HG03457 (cell line): Measurements from ENCODE around the gene RSBN1.
"Not testable (repeated sequence)": the region's sequence is repeated elsewhere in the genome, so short reads cannot be mapped to it uniquely, and the experiment has no call there.

Experiments used
- ATAC-seq: cut with Tn5 transposase; IDR thresholded peaks from one replicate; pipeline ENCODE4 v1.9.1; 2021; ENCODE audit warnings: moderate number of reproducible peaks; ENCODE audit not compliant: unreplicated experiment

RSBN1 gene

GRCh38 chr1:113811888-113812660 is at the start of gene RSBN1:
Gene RSBN1 (minus strand): TSS chr1:113812476. CDS start chr1:113812412, 64 bp downstream.
- ATAC-seq: peak; percentile 89

DNA sequence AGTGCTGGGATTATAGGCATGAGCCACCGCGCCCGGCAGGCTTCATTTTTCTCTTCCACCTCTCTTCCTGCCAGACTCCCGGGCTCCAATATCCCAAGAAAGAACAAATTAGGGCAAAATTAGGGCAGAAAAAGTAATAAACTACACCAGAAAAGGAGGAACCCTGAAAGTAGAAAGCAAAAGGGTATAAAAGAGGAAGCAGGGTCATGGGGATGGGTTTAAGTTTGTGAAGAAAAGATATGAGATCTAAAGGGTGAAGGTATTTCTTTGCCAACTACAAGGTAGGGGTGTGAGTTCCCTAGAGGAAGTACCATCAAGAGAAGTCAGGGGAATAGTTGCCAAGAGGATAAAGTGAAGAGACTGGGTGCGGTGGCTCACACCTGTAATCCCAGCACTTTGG is 49.4 kb upstream of the RSBN1 start:
- no peak for ATAC-seq

- ATAC-seq: no peak
Measured at GRCh38 chr1:113860891-113861290, 48.6 kb upstream of the RSBN1 start.

GRCh38 chr1:113859478-113860175 is 47.4 kb upstream of the RSBN1 start:
- peak; percentile 80 for ATAC-seq

GRCh38 chr1:113858982-113859381 is 46.7 kb upstream of the RSBN1 start:
- ATAC-seq: no peak

DNA sequence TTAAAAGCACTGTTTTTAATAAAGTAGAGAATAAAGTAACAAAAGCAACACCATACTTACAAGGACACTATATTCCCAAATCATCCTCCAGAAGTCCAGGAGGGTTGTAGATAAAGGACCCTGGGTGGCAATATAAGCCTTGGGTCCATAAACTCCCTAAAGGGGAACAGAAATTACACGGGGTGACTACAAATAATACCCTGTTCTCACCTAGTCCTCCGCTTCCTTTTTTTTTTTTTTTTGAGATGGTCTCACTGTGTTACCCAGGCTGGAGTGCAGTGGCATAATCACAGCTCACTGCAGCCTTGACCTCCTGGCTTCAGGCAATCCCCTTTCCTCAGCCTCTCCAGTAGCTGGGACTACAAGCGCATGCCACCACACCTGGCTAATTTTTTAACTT is 46.1 kb upstream of the RSBN1 start:
- no peak for ATAC-seq

GRCh38 chr1:113857776-113858175 is 45.5 kb upstream of the RSBN1 start:
- no peak for ATAC-seq

- no peak for ATAC-seq
Measured at GRCh38 chr1:113856401-113856790, 44.1 kb upstream of the RSBN1 start.

DNA sequence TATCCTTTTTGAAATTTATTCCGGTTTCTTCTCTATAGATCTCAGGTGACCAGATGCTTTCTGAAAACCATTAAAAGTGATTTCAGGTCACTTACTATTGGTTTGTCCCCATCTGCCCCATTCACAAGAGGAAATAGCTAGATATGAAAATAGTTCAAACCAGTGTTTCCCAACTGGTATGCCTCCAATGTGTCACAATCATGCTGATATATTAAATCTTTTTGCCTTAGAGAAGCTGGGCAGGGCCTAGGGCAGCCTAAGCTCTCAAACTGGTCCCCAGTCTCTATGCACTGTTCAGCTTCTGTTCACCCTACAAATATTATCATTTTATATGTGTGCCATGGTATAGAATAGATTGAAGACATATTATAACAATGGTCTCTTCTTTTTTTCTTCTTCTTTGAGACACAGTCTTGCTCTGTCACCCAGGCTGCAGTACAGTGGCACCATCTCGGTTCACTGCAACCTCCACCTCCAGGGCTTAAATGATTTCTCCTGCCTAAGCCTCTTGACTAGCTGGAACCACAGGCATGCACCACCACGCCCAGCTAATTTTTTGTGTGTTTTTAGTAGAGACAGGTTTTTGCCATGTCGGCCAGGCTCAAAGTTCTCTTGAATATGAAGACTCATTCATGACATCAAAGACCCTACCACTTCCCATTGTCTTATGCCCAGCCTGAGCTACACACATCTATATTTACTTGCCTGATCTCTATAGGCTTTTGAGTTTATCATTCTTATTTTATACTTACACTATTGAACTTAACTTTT is 43.5 kb upstream of the RSBN1 start:
- no peak for ATAC-seq

DNA sequence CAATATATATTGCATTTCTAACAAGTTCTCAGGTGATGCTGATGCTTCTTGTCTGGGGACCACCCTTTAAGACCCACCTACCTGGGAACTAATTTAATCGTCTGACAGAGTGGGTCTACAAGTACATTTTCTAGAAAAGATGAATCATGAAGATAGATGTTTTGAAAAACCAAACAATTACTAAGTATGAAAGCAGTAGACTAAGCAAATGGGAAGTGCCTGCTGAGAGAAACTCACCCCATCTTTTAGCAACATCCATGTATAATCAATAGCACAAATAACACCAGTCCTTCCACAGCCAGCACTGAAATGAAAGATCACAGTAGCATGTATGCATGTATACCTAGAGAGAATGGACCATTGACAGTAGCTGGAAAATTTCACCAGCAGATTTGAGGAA is 42.0 kb upstream of the RSBN1 start:
- ATAC-seq: no peak

DNA sequence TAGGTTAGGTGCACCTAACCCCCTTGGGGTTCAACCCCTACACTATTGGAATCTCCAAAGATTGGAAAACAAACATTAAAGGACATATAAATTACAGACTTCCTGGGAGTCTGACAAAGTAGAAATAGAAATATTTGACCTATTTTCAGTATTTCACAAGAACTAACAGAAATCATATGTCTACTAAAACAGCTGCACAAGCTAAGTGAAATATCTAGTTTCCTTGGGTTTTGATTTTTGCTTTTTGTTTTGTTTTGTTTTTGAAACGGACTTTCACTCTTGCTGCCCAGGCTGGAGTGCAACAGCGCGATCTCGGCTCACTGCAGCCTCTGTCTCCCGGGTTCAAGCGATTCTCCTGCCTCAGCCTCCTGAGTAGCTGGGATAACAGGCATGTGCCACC is 40.4 kb upstream of the RSBN1 start:
- not testable (repeated sequence) for ATAC-seq

DNA sequence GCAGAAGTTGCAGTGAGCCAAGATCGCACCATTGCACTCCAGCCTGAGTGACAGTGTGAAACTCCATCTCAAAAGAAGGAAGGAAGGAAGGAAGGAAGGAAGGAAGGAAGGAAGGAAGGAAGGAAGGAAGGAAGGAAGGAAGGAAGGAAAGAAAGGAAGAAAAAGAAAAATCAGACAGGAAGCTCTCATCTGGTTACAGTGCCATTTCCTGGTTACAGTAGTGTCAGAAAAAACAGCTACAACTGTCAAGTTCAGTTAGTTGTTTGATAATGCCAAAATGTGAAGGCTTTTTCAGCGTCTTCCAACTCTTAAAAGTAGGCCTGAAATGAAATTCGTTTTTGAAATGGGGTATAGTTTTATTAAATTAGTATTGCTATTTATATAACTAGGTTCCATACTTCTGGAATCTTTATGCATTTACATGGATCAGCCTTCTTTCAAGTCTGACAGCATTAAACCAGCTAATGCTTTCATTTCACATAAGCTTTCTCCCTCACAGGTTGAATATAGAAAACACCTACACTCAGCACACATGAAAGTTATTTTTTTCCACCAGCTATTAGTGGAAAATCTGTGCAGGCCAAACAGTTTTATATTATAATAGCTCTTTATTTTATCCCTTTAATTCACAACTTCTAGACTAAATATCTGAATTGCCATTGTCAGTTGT is 38.0 kb upstream of the RSBN1 start:
- ATAC-seq: no peak

GRCh38 chr1:113849072-113849471 is 36.8 kb upstream of the RSBN1 start:
- ATAC-seq: no peak

DNA sequence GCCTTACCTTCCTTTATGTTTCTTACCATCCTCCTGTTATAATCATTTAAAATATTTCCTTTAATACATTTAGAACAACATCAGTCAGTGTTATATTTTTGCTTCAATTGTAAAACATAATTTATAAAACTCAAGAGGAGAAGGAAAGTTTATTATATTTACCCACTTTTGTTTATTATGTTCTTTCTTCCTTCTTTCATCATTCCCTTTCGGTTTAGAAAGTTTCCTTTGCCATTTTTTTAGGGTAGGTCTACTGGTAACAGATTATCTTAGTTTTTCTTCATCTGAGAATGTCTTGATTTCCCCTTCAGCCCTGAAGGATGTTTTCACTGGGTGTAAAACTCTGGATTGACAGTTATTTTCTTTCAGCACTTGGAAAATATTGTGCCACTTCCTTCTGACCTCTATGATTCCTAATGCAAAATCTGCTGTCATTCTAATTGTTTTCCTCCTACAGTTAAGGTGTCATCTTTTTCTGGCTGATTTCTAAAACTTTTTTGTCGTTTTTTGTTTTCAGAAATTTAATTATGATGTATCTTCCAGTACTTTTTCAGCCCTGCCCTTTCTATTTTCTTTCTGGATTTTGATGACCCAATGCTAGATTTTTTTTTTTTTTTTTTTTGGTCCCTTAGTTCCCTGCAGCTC is 34.2 kb upstream of the RSBN1 start:
- no peak for ATAC-seq

GRCh38 chr1:113836534-113836933 is 24.3 kb upstream of the RSBN1 start:
- no peak for ATAC-seq

GRCh38 chr1:113835686-113836290 is 23.5 kb upstream of the RSBN1 start:
- ATAC-seq: no peak

- no peak for ATAC-seq
Measured at GRCh38 chr1:113834716-113835115, 22.4 kb upstream of the RSBN1 start.

GRCh38 chr1:113830039-113830438 is 17.8 kb upstream of the RSBN1 start:
- ATAC-seq: no peak

DNA sequence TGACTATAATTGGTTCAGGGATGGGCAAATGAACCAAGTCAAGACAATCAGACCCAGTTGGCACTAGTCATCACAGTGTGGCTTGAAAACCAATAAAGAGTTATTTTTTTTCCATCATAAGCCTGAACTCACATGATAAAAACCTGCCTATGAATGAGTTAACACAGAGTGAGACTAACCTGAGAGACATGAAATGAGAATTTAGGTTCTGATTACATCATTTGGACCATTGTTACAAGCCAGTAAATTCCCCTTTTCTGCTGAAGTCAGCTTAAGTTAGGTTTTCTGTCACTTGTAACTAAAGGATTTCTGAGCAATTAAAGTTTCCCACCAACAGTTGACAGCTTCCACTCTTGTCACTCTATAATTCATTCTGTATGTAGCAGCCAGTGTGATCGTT is 9.6 kb upstream of the RSBN1 start:
- no peak for ATAC-seq

- no peak for ATAC-seq
Measured at GRCh38 chr1:113818578-113818977, 6.3 kb upstream of the RSBN1 start.
